Parathyroid adenoma (tissue), 2 donors: ENCODE data around the gene MBTPS1.

ENCODE experiments used
- H2AFZ ChIP-seq: fragments of 300-600 bp; sonication (generic); one replicate; pipeline ENCODE4 v1.7.0; 2017; ENCODE audit warnings: antibody characterized with exemption, mild to moderate bottlenecking
- H3K27ac ChIP-seq: fragments of 300-600 bp; sonication (generic); one replicate; pipeline ENCODE4 v1.7.0; 2017
- H3K27me3 ChIP-seq: fragments of 300-600 bp; sonication (generic); one replicate; pipeline ENCODE4 v1.7.0; 2017; ENCODE audit warnings: low read length; ENCODE audit not compliant: control insufficient read depth, insufficient read depth
- H3K36me3 ChIP-seq: fragments of 300-600 bp; sonication (generic); one replicate; pipeline ENCODE4 v1.7.0; 2017; ENCODE audit warnings: low read length; ENCODE audit not compliant: control insufficient read depth, insufficient read depth
- H3K4me1 ChIP-seq: fragments of 300-600 bp; sonication (generic); one replicate; pipeline ENCODE4 v1.7.0; 2017; ENCODE audit warnings: control low read depth
- H3K4me2 ChIP-seq: fragments of 300-600 bp; sonication (generic); one replicate; pipeline ENCODE4 v1.7.0; 2017; ENCODE audit warnings: low read length
- H3K4me3 ChIP-seq: fragments of 300-600 bp; sonication (generic); one replicate; pipeline ENCODE4 v1.7.0; 2017; ENCODE audit warnings: low read depth, low read length
- H3K79me2 ChIP-seq: fragments of 300-600 bp; sonication (generic); one replicate; pipeline ENCODE4 v1.7.0; 2017; ENCODE audit warnings: control low read depth
- H3K9ac ChIP-seq: fragments of 300-600 bp; sonication (generic); one replicate; pipeline ENCODE4 v1.7.0; 2017; ENCODE audit warnings: mild to moderate bottlenecking
- H3K9me3 ChIP-seq: fragments of 300-600 bp; sonication (generic); one replicate; pipeline ENCODE4 v1.7.0; 2017; ENCODE audit warnings: low read length; ENCODE audit not compliant: control insufficient read depth
- TF ChIP-seq, protein P1 (sequence below): fragments of 300-600 bp; sonication (generic); IDR thresholded peaks from one replicate; pipeline ENCODE4 v1.7.0; 2017; ENCODE audit warnings: antibody characterized with exemption, mild to moderate bottlenecking
- donor health status: primary hyperparathyroidism.

MBTPS1 gene

DNA sequence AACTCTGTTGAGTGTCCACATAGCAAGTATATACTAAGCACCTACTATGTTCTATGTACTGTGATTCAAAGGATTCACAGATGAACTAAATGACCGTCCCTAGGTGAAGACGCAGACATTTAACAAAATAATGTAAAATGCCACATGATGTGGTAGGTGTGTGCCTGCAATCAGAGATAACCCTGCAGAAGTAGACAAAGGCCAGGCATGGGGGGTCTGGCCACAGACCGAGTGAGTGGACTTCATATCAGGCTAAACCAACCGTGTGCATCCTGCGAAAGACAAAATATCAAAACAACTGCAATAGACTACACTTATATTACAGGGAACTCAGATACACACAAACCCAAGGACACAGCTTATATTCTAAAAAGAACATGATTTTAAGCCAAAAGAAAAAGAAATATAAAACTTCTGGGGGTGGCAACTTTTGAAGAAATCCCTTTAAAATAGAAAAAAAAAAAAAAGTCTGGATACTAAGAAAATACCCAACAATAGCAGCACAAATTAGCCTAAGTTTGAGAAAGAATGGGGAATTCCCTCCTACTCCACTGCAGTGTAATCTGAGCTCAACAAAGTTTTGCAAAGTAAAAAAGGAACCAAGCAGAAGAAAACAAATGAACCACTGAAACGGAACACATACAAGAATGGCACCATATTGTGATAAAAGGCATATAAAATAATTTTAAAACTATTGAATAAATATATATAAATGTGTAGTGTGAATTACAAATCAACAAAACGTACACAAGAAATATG lies 16.0 kb upstream of the MBTPS1 start:
- no peaks in the 10 kb centered on the region for H3K9me3 ChIP-seq
- TF ChIP-seq, protein P1, sequence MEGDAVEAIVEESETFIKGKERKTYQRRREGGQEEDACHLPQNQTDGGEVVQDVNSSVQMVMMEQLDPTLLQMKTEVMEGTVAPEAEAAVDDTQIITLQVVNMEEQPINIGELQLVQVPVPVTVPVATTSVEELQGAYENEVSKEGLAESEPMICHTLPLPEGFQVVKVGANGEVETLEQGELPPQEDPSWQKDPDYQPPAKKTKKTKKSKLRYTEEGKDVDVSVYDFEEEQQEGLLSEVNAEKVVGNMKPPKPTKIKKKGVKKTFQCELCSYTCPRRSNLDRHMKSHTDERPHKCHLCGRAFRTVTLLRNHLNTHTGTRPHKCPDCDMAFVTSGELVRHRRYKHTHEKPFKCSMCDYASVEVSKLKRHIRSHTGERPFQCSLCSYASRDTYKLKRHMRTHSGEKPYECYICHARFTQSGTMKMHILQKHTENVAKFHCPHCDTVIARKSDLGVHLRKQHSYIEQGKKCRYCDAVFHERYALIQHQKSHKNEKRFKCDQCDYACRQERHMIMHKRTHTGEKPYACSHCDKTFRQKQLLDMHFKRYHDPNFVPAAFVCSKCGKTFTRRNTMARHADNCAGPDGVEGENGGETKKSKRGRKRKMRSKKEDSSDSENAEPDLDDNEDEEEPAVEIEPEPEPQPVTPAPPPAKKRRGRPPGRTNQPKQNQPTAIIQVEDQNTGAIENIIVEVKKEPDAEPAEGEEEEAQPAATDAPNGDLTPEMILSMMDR: no peak
- no peak overlapping the region for H3K27ac ChIP-seq
- H3K4me1 ChIP-seq: peaks cover 6% of the 10 kb centered on the region
- peaks cover 21% of the 10 kb centered on the region for H3K79me2 ChIP-seq
- no peaks in the 10 kb centered on the region for H3K27me3 ChIP-seq
- no peak overlapping the region for H2AFZ ChIP-seq
- no peak overlapping the region for H3K4me3 ChIP-seq
- H3K36me3 ChIP-seq: no peaks in the 10 kb centered on the region
- no peak overlapping the region for H3K9ac ChIP-seq
- no peak overlapping the region for H3K4me2 ChIP-seq

DNA sequence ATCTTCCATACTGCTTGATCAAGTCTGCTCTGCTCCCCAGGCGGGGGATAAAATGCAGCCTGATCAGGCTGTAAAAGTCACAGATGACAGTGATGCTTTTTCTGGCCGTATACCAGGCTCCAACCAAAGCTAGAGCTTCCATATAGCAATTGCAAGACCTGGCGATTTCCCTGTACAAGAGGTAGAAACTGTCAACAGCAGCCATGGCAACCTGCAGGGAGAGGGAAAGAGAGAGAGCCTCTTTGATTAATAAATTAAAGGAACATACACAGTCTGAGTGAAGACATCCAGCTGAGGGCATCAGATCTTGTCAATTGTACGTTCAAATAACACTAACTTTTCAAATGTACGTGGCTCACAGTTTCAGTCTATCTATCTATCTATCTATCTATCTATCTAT lies 14.4 kb upstream of the MBTPS1 start:
- TF ChIP-seq, protein P1: no peak
- Histone ChIP-seq H3K9me3 (no peaks in the 10 kb centered on the region), H3K79me2 (peaks cover 8% of the 10 kb centered on the region), H3K4me2 (no peak overlapping the region), H2AFZ (no peak overlapping the region), H3K9ac (no peak overlapping the region), H3K27me3 (no peaks in the 10 kb centered on the region), H3K4me1 (no peaks in the 10 kb centered on the region), H3K27ac (no peak overlapping the region), H3K4me3 (no peak overlapping the region), H3K36me3 (no peaks in the 10 kb centered on the region)

DNA sequence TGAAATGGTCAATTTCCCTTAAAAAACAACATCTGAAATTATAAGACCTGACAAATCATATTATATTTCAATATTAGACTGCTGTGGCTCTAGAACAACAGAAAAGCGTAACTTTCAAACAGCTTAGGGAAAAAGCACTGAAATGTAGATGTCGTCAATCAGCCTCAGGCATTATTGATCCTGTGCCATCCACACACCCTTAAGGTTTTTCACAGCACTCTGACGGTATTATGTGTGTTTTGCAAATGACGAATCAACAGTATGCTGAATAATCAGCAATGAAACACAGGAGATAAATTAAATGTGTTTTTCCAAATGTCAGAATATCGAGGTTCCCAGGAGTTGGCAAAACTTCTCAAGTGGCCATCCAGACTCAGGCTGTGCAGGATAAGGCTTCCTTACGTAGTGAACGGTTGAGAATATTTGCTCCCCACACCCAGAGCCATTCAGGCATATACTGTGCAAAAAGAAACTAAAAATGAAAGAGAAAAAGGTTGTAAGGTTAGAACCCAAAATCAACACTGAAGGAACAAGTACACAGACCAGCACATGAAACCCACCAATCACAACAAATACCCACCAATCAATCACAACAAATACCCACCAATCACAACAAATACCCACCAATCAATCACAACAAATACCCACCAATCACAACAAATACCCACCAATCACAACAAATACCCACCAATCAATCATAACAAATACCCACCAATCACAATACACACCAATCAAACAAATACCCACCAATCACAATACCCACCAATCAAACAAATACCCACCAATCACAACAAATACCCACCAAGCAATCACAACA lies 7.7 kb upstream of the MBTPS1 start:
- TF ChIP-seq, protein P1: no peak
- Histone ChIP-seq H3K9me3 (no peaks in the 10 kb centered on the region), H2AFZ (no peak overlapping the region), H3K4me1 (no peaks in the 10 kb centered on the region), H3K36me3 (no peaks in the 10 kb centered on the region), H3K4me2 (no peak overlapping the region), H3K79me2 (no peaks in the 10 kb centered on the region), H3K4me3 (no peak overlapping the region), H3K27ac (no peak overlapping the region), H3K9ac (no peak overlapping the region), H3K27me3 (no peaks in the 10 kb centered on the region)

DNA sequence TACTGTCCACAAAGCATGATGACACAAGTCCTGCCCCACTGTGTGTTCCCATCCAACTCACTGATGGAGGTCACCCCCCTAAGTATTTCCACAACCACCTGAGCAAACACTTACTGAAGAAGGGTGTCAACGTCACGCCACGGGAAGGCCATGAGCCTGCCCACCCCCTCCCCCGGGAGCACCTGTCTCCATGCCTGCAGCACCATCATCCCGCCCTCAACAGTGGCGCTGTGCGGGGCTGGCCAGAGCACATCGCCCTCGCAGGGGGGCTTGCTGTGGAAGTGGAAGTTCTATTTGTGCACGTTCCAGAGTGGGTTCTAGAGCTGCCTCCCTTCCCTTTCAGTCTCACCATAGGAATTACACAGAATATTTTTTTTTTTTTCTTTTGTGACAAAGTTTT lies 4.3 kb upstream of the MBTPS1 start:
- Histone ChIP-seq H3K9ac (no peak overlapping the region), H3K9me3 (no peaks in the 10 kb centered on the region), H3K27me3 (no peaks in the 10 kb centered on the region), H3K79me2 (no peaks in the 10 kb centered on the region), H3K27ac (no peak overlapping the region), H3K36me3 (no peaks in the 10 kb centered on the region), H3K4me3 (no peak overlapping the region), H3K4me1 (no peaks in the 10 kb centered on the region), H3K4me2 (no peak overlapping the region), H2AFZ (no peak overlapping the region)
- TF ChIP-seq, protein P1: no peak
